ENCODE results near the gene OSBP2.

OSBP2 gene

GRCh38 chr22:30809086-30809485, 114.4 kb downstream of the OSBP2 start:
- peak; percentile 39 for DNase-seq (ENCODE audit: low read depth)

DNA sequence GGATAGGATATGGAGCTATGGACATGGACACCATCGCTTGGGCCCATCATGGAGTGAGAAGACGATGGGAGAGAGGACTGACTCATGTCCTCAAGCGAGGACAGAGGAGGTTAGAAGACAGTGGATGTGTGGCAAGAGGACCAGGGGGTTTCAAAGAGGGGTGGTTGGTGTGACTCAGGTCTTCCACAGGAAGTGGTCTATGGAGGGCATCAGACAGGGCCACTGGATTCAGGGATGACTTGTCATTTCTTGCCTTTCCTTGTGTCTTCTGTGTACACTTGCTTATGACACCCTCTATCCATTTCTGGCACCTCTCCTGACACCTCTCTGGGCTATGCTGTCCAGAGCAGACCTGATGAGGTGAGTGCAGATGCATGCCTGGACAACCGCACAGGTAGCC, 115.4 kb downstream of the OSBP2 start:
- DNase-seq (ENCODE audit: low read depth): peak; percentile 22

GRCh38 chr22:30813936-30814335, 119.3 kb downstream of the OSBP2 start:
- peak; percentile 32 for DNase-seq (ENCODE audit: low read depth)

DNA sequence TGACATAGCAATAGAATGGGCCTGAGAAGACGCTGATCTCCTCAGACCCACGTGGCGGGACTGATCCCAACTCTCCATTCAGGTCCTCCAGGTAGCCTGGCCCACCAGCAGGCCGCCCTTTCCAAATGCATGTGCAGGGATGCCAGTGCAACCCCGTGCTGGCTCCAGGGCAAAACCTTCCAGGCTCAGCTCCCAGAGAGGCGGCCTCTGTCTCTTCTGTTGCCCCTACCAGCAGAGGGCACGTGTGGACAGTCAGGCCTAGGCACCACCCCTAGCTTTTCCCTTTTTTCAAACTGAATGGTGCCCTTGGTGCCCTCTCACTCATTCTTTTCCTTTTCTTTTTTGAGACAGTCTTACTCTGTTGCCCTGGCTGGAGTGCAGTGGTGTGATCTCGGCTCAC, 121.7 kb downstream of the OSBP2 start:
- no peak for DNase-seq (ENCODE audit: low read depth)

DNA sequence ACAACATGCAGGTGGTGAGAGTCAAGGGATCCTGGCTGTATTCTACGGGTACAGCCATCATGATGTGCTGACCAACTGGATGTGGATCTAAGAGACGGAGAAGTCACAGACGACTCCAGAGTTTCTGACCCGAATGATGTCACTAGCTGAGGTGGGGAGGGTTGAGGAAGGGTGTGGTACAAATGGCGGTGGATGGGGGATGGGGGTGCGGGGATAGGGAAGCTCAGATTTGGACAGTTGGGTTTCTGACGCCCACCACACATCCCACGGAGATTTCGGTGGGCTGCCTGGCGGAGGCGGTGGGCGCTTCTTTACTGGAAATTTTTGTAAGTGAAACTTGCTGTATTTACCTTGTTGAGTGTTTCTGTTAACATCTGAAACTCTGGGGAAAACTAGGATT, 126.7 kb downstream of the OSBP2 start:
- no peak for DNase-seq (ENCODE audit: low read depth)

DNA sequence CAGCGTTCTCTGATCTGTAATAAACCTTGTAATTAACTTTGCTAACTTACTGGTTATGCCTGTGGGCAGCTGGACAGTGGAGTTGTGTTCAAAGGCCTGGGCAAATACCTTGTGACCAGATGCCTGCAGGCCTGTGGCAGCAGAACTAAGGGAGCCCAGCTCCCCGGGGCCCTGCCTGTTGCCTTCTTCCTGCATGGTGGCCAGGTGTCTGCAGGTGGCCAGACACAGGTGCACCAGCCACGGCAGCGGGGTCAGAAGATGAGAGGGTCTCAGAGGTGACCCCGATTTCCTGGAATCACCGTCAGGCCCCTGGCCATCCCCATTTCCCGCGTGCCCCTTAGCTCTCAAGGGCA, 127.2 kb downstream of the OSBP2 start:
- DNase-seq (ENCODE audit: low read depth): no peak

DNA sequence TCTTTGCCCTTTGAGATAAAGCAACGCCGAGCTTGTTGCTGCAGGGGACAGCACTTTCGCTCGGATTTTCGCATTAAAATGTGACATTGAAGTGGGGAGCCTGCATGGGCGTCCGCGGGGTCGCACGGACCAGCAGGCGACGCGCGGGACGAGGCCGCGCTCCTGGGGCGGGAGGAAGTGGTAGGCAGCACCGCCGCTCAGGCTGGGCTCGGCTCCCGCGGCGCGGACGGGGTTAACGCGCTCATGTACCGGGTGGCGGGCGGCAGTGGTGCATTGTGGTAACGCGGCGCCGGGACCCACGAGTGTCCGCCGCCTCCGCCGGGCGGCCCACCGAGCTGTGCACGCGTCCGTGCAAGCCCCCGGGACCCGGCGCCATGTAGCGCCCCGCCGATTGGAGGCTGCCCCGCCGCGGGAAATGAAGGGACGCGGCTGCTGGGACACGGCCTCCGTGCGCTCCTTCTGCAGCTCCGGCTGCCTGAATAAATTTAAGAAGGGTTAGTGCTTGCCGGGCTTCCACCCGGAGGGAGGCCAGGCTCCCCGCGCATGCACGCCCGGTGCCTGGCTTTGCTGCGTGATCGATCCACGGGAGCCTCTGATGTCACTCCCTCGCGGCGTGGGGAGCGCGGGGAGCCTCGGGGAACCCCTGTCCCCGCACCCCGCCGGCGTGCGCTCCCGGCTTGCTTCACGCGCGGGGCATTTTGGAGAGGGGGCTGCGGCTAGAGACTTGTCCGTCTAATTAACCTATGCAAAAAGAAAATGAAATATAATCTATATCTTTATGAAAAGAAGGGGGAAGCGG, 127.7 kb downstream of the OSBP2 start:
- no peak for DNase-seq (ENCODE audit: low read depth)

DNA sequence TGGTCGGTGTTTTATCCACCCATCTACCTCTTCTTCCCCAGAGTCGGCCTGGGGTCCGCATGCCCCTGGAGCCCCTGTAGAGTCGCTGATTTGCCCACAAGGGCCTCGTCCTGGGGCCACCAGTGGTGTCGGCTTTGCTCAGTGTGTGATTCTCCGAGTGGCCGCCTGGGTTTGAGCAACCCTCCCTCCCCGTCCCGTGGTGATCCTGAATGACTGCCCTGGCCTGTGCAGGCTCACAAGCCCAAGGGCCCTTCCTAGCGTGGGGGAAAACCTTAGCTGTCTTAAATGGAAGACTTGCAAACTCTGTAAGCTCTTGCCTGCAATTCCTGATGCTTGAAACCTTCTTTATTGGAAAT, 128.3 kb downstream of the OSBP2 start:
- DNase-seq (ENCODE audit: low read depth): no peak

DNA sequence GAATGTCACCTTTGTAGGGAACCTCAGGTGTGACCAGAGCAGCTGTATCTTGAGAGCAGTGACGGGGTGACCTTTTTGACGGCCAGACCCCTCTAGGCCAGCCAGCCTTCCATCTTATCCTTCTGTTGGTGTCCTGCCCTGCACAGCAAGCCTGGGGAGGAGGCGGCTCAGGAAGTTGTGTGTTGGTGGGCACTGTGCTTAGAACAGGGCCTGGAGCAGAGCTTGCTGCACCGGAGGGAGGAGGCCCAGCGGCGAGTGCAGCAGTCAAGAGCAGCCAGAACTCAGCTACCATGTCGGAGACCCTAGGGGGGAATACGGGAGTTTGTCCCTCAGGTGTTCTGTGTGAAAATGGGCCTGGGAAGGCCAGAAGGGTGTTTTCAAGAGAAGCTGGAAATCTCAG, 129.4 kb downstream of the OSBP2 start:
- DNase-seq (ENCODE audit: low read depth): no peak

DNA sequence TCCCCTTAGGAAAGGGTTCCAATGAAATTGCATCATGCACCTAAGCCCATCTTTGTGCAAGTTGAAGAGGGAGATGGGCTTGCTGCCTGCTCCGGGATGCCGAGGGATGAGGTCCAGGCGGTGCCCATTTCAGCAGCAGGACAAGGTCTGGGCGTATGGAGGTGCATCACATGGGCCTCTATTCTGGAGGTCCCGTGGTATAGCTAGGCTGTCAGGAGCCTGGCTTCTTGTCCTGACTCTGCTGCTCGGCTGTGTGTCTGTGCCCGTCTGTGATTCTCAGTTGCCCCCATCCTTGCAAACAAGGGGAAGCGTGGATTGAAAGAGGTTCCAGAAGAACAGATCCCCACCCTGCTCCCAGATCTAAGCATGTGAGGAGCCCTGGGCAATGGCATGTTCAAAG, 130.0 kb downstream of the OSBP2 start:
- DNase-seq (ENCODE audit: low read depth): no peak

- DNase-seq (ENCODE audit: low read depth): no peak
These were observed 131.2 kb downstream of the OSBP2 start for GRCh38 chr22:30825711-30826505.

GRCh38 chr22:30826670-30827355, 132.1 kb downstream of the OSBP2 start:
- DNase-seq (ENCODE audit: low read depth): no peak

GRCh38 chr22:30827646-30828045, 133.0 kb downstream of the OSBP2 start:
- no peak for DNase-seq (ENCODE audit: low read depth)

- no peak for DNase-seq (ENCODE audit: low read depth)
These were observed 133.8 kb downstream of the OSBP2 start for GRCh38 chr22:30828187-30829155.

- DNase-seq (ENCODE audit: low read depth): peak; percentile 98
These were observed 135.4 kb downstream of the OSBP2 start for GRCh38 chr22:30829901-30830550.

- DNase-seq (ENCODE audit: low read depth): peak; percentile 99
These were observed 136.2 kb downstream of the OSBP2 start for GRCh38 chr22:30830907-30831306.

DNA sequence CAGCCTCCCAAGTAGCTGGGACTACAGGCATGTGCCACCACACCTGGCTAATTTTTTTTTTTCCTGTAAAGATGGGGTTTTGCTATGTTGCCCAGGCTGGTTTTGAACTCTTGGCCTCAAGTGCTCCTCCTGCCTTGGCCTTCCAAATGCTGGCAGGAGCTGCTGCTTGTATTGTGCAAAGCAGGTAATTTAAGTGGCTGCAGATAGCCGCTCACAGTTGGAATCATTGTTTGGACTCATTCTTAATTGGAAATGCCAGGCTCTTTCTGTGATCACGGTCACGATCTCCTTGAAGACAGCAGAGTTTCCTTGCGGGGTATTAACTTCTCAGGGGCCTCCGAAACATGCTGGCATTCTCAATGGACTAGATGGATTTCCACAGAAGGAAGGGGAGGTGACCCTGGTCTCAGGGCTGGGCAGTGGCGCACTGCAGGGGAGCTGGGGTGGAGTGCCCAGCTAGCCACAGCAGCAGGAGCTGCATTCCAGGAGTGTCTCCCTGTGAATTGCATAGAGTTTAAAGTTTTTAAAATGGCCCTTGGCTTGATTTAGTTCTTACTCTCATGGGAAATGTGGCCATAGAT, 137.8 kb downstream of the OSBP2 start:
- DNase-seq (ENCODE audit: low read depth): peak; percentile 24

GRCh38 chr22:30833322-30833721, 138.6 kb downstream of the OSBP2 start:
- DNase-seq (ENCODE audit: low read depth): no peak

GRCh38 chr22:30837531-30837930, 142.9 kb downstream of the OSBP2 start:
- no peak for DNase-seq (ENCODE audit: low read depth)

- DNase-seq (ENCODE audit: low read depth): no peak
These were observed 143.4 kb downstream of the OSBP2 start for GRCh38 chr22:30838111-30838510.

DNA sequence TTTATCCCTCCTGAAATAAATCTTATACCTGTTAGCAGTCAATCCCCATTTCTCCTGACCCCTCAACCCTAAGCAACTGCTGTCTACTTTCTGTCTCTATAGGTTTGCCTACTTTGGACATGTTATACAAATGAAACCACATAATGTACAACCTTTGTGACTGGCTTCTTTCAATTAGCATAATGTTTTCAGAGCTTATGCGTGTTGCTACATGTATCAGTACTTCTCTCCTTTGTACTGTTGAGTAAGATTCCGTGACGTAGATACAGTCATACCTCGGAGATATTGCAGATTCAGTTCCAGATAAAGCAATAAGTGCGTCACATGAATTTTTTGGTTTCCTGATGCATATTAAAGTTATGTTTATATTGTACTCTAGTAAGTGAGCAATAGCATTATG, 146.6 kb downstream of the OSBP2 start:
- peak; percentile 44 for DNase-seq (ENCODE audit: low read depth)

Measured in EH (cell line).